ENCODE data around the gene CHD9.
"Not testable (repeated sequence)": the region's sequence is repeated elsewhere in the genome, so short reads cannot be mapped to it uniquely, and the experiment has no call there.

Gene CHD9

GRCh38 chr16:53281859-53282258 is 227.1 kb downstream of the CHD9 start:
- no peak for DNase-seq (ENCODE audit: low read depth)

GRCh38 chr16:53282328-53282727 is 227.5 kb downstream of the CHD9 start:
- no peak for DNase-seq (ENCODE audit: low read depth)

GRCh38 chr16:53282975-53283946 is 228.5 kb downstream of the CHD9 start:
- DNase-seq (ENCODE audit: low read depth) = no peak

GRCh38 chr16:53285236-53285635 is 230.4 kb downstream of the CHD9 start:
- no peak for DNase-seq (ENCODE audit: low read depth)

- no peak for DNase-seq (ENCODE audit: low read depth)
Measured at GRCh38 chr16:53290520-53290919, 235.7 kb downstream of the CHD9 start.

GRCh38 chr16:53291757-53292392 is 237.1 kb downstream of the CHD9 start:
- DNase-seq (ENCODE audit: low read depth) = no peak

GRCh38 chr16:53297477-53297876 is 242.7 kb downstream of the CHD9 start:
- no peak for DNase-seq (ENCODE audit: low read depth)

GRCh38 chr16:53304334-53304733 is 249.5 kb downstream of the CHD9 start:
- no peak for DNase-seq (ENCODE audit: low read depth)

GRCh38 chr16:53305743-53306142 is 251.0 kb downstream of the CHD9 start:
- DNase-seq (ENCODE audit: low read depth) = no peak

GRCh38 chr16:53309457-53309856 is 254.7 kb downstream of the CHD9 start:
- DNase-seq (ENCODE audit: low read depth) = no peak

GRCh38 chr16:53320992-53321391 is 266.2 kb downstream of the CHD9 start:
- DNase-seq (ENCODE audit: low read depth) = no peak

- DNase-seq (ENCODE audit: low read depth) = no peak
Measured at GRCh38 chr16:53323924-53324323, 269.1 kb downstream of the CHD9 start.

- DNase-seq (ENCODE audit: low read depth) = not testable (repeated sequence)
Measured at GRCh38 chr16:53330991-53331390, 276.2 kb downstream of the CHD9 start.

- DNase-seq (ENCODE audit: low read depth) = no peak
Measured at GRCh38 chr16:53334581-53334980, 279.8 kb downstream of the CHD9 start.

- DNase-seq (ENCODE audit: low read depth) = no peak
Measured at GRCh38 chr16:53337294-53337693, 282.5 kb downstream of the CHD9 start.

- DNase-seq (ENCODE audit: low read depth) = no peak
Measured at GRCh38 chr16:53341792-53342191, 287.0 kb downstream of the CHD9 start.

- no peak for DNase-seq (ENCODE audit: low read depth)
Measured at GRCh38 chr16:53355064-53355463, 300.3 kb downstream of the CHD9 start.

GRCh38 chr16:53356478-53357207 is 301.9 kb downstream of the CHD9 start:
- DNase-seq (ENCODE audit: low read depth) = no peak

GRCh38 chr16:53357208-53357586 is 302.4 kb downstream of the CHD9 start:
- DNase-seq (ENCODE audit: low read depth) = no peak

GRCh38 chr16:53357955-53358354 is 303.2 kb downstream of the CHD9 start:
- DNase-seq (ENCODE audit: low read depth) = no peak

GRCh38 chr16:53358884-53359283 is 304.1 kb downstream of the CHD9 start:
- DNase-seq (ENCODE audit: low read depth) = no peak

- no peak for DNase-seq (ENCODE audit: low read depth)
Measured at GRCh38 chr16:53369921-53370320, 315.1 kb downstream of the CHD9 start.

GRCh38 chr16:53370827-53371226 is 316.0 kb downstream of the CHD9 start:
- no peak for DNase-seq (ENCODE audit: low read depth)
